Progenitor cell of endocrine pancreas (in vitro differentiated cells): ENCODE data around the gene ATXN2. TPM values are rescaled to one million over a fixed set of nuclear protein-coding genes. Genes with fewer than 3 reads are reported as not detected.
"Not testable (repeated sequence)": the region's sequence is repeated elsewhere in the genome, so short reads cannot be mapped to it uniquely, and the experiment has no call there.

Source experiments
- DNase-seq: peaks from one replicate; pipeline ENCODE4 v3.0.0; 2021; ENCODE audit warnings: low spot score; ENCODE audit not compliant: unreplicated experiment
- H3K27ac Mint-ChIP-seq: 2 replicates; pipeline ENCODE4 v1.8.0; 2021; ENCODE audit warnings: mild to moderate bottlenecking, moderate library complexity, mixed read lengths
- H3K27me3 Mint-ChIP-seq: 2 replicates; pipeline ENCODE4 v1.8.0; 2021; ENCODE audit warnings: mixed read lengths
- H3K36me3 Mint-ChIP-seq: 2 replicates; pipeline ENCODE4 v1.8.0; 2022; ENCODE audit warnings: mixed read lengths; ENCODE audit not compliant: insufficient read depth
- H3K4me1 Mint-ChIP-seq: 2 replicates; pipeline ENCODE4 v1.8.0; 2021; ENCODE audit warnings: low read depth, mixed read lengths
- H3K4me3 Mint-ChIP-seq: 2 replicates; pipeline ENCODE4 v1.8.0; 2021; ENCODE audit warnings: low read depth, mild to moderate bottlenecking, moderate library complexity, mixed read lengths
- H3K9me3 Mint-ChIP-seq: 2 replicates; pipeline ENCODE4 v1.8.0; 2021; ENCODE audit warnings: low read depth, mixed read lengths
- total RNA-seq: library from RNA; stranded (reverse); gene quantifications from 2 replicates; pipeline ENCODE4 v1.2.1, GENCODE V29; 2021
- TF ChIP-seq, protein P1 (sequence below): fragments of 200-600 bp; sonication (generic); IDR thresholded peaks from one replicate; pipeline ENCODE4 v1.5.0; 2021; ENCODE audit warnings: antibody characterized with exemption, mild to moderate bottlenecking; ENCODE audit not compliant: unreplicated experiment

Gene ATXN2
- total RNA-seq, 1 donor from 2014 or later = 81.7 TPM

DNA sequence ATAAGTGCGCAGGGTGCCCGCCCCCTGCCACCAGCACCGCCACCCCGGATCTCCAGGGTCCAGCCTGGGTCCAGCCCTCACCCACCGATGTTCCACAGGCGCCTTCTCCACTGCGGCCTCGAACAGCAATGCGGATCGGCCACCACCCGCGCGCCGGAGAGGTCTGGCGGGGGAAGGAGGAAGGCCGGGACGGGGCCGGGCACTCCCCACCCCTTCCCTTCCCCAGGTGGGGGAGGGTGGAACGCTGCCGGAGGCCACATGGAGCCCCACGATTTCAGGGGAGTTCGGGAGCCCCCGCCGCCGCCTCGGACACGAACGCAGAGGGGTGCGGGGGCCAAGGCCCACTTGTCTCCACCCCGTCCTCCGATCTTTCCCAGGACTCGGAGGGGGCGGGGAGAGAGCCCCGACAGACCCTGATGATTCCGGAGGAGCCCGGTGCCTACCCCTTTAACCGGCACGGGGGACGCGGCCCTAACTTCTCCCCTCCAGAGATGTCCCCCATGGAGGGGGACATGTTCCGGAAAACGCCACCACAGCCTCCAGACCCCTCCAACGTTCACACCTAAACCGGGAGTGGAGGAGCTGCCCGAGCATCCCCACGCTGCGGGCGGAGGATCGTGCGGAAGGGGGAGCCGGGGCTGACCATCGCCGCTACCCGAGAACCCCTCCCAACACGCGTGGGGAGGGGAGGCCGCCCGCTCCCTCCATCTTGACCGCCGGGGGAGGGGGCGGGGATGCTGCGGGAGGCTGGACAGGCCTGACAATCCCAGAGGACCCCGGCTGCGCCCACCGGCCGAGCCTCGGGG is 1.1 kb downstream of the ATXN2 start:
- peaks cover 31% of the 10 kb centered on the region for H3K4me1 Mint-ChIP-seq
- TF ChIP-seq, protein P1, sequence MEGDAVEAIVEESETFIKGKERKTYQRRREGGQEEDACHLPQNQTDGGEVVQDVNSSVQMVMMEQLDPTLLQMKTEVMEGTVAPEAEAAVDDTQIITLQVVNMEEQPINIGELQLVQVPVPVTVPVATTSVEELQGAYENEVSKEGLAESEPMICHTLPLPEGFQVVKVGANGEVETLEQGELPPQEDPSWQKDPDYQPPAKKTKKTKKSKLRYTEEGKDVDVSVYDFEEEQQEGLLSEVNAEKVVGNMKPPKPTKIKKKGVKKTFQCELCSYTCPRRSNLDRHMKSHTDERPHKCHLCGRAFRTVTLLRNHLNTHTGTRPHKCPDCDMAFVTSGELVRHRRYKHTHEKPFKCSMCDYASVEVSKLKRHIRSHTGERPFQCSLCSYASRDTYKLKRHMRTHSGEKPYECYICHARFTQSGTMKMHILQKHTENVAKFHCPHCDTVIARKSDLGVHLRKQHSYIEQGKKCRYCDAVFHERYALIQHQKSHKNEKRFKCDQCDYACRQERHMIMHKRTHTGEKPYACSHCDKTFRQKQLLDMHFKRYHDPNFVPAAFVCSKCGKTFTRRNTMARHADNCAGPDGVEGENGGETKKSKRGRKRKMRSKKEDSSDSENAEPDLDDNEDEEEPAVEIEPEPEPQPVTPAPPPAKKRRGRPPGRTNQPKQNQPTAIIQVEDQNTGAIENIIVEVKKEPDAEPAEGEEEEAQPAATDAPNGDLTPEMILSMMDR = no peak
- no peaks in the 10 kb centered on the region for H3K27me3 Mint-ChIP-seq
- DNase-seq = peak; percentile 42
- H3K36me3 Mint-ChIP-seq = no peaks in the 10 kb centered on the region
- no peaks in the 10 kb centered on the region for H3K9me3 Mint-ChIP-seq
- peak overlapping the region; percentile 97 for H3K27ac Mint-ChIP-seq
- peak overlapping the region; percentile 93 for H3K4me3 Mint-ChIP-seq

DNA sequence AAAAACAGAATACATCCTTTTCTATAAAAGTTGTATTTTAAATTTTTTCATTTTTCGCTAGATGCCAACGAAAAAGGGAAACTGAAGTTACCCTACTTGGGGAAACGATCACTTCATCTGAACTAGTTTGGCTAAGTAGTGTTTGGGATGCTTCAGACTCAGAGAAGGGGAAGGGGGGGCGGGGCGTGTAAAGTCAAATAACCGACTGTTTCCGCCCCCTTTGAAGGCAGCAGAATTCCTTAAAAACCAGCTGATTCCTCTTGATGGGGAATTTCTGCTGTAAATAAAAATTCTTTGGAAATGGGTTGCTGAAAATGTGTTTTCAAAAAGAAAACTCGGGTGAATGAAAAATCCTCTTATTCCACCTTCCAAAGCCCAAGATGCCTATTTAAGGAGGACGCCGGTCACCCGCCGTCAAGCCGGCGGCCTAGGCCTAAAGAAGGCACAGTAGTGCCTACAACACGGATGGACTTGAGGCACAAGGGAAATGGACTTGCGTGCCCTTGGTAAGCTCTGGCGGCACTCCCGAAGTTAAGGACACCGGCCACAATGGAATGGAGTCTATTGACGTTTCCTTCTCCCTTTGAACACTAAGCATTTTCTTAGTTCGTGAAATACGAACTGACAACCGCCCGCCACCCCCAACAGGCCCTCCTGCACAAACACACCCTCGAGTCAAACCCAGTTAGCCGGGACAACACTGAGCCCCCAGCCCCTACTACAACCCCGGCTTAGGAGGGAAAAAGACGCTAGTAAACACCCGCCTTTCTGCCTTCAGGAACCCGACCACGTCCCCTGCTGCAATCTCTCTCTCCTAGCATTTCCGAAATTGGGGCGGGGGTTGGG is 1.9 kb downstream of the ATXN2 start:
- H3K27ac Mint-ChIP-seq = peak overlapping the region; percentile 97
- no peak for DNase-seq
- H3K36me3 Mint-ChIP-seq = no peaks in the 10 kb centered on the region
- peak overlapping the region; percentile 93 for H3K4me3 Mint-ChIP-seq
- H3K9me3 Mint-ChIP-seq = no peaks in the 10 kb centered on the region
- no peaks in the 10 kb centered on the region for H3K27me3 Mint-ChIP-seq
- H3K4me1 Mint-ChIP-seq = peaks cover 31% of the 10 kb centered on the region
- TF ChIP-seq, protein P1 = no peak

DNA sequence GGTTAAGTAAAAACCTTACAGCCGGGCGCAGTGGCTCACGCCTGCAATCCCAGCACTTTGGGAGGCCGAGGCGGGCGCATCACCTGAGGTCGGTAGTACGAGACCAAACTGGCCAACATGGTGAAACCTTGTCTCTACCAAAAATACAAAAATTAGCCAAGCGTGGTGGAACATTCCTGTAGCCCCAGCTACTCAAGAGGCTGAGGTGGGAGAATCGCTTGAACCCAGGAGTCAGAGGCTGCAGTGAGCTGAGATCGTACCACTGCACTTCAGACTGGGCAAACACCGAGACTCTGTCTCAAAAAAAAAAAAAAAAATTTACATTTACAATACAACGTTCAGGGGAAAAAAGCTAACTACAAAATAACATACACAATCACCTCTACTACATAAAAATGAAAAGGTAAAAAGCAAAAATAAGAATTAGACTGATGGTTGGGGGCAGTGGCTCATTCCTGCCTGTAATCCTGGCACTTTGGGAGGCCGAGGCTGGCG is 3.7 kb downstream of the ATXN2 start:
- not testable (repeated sequence) for H3K36me3 Mint-ChIP-seq, H3K9me3 Mint-ChIP-seq, DNase-seq, H3K27me3 Mint-ChIP-seq
- peak overlapping the region; percentile 64 for H3K27ac Mint-ChIP-seq
- H3K4me3 Mint-ChIP-seq = peak overlapping the region; percentile 26
- H3K4me1 Mint-ChIP-seq = peaks cover 31% of the 10 kb centered on the region

DNA sequence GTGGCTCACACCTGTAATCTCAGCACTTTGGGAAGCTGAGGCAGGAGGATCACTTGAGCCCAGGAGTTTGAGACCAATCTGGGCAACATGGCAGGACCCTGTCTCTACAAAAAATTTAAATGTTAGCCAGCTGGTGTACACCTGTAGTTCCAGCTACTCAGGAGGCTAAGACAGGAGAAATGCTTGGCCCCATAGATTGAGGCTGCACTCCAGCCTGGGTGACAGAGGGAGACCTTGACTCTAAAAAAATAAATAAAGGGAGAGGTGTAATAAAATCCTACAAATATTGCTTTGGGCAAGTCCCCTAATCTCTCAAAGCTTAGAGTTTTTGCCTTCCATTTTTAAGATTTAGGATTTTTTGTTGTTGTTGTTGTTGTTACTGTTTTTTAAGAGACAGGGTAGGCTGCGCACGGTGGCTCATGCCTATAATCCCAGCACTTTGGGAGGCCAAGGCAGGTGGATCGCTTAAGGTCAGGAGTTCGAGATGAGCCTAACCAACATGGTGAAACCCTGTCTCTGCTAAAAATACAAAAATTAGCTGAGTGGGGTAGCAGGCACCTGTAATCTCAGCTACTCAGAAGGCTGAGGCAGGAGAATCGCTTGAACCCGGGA is 7.6 kb downstream of the ATXN2 start:
- H3K27me3 Mint-ChIP-seq, H3K36me3 Mint-ChIP-seq, H3K4me3 Mint-ChIP-seq, DNase-seq, H3K9me3 Mint-ChIP-seq, H3K27ac Mint-ChIP-seq: not testable (repeated sequence)
- H3K4me1 Mint-ChIP-seq = peaks cover 21% of the 10 kb centered on the region

DNA sequence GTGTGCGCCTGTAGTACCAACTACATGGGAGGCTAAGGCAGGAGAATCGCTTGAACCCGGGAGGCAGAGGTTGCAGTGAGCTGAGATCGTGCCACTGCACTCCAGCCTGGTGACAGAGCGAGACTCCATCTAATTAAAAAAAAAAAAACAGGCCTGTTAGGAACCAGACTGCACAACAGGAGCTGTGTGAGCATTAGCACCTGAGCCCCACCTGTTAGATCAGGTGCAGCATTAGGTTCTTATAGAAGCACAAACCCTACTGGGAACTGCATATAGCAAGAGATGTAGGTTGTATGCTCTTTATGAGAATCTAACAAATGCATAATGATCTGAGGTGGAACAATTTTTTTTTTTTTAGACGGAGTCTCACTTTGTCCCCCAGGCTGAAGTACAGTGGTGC is 8.6 kb downstream of the ATXN2 start:
- H3K9me3 Mint-ChIP-seq = no peaks in the 10 kb centered on the region
- TF ChIP-seq, protein P1 = no peak
- H3K36me3 Mint-ChIP-seq = no peaks in the 10 kb centered on the region
- H3K27me3 Mint-ChIP-seq = no peaks in the 10 kb centered on the region
- no peak overlapping the region for H3K4me3 Mint-ChIP-seq
- peaks cover 16% of the 10 kb centered on the region for H3K4me1 Mint-ChIP-seq
- no peak for DNase-seq
- H3K27ac Mint-ChIP-seq = no peak overlapping the region

DNA sequence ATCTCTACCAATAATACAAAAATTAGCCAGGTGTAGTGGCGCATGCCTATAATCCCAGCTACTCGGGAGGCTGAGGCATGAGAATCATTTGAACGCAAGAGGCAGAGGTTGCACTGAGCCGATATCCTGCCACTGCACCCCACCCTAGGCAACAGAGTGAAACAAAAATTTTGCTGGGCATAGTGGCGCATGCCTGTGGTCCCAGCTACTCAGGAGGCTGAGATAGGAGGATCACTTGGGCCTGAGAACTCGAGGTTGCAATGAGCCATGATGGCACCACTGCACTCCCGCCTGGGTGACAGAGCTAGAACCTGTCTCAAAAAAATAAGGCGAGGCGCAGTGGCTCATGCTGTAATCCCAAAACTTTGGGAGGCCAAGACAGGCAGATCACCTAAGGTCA is 9.5 kb downstream of the ATXN2 start:
- TF ChIP-seq, protein P1 = no peak

More for the DNA sequence above, 9.5 kb downstream of the ATXN2 start:
- Mint-ChIP-seq H3K4me3 (no peak overlapping the region), H3K9me3 (no peaks in the 10 kb centered on the region), H3K27me3 (no peaks in the 10 kb centered on the region), H3K27ac (no peak overlapping the region), H3K36me3 (no peaks in the 10 kb centered on the region), H3K4me1 (peaks cover 8% of the 10 kb centered on the region)
- no peak for DNase-seq
